ENCODE measurements around the gene PLCD1. TPM values are rescaled to one million over a fixed set of nuclear protein-coding genes. Genes with fewer than 3 reads are reported as not detected.

PLCD1 gene
- total RNA-seq, 1 experiment from 2014 or later, result 7.9 TPM

- peaks cover 31% of the 10 kb centered on the region for H3K4me1 Mint-ChIP-seq (ENCODE audit: low read depth, unreplicated experiment)
- BruUV-seq (replicated peaks), result no TSS peak
- intact Hi-C loops (cut with micrococcal nuclease; ENCODE audit: unreplicated experiment), result loop anchor here (1.0 kb wide), 3 partner anchors 30 to 149 kb away; no protein-coding TSS in a partner anchor
- Histone ChIP-seq H3K36me3 (ENCODE audit: control insufficient read depth, insufficient read depth, low read length) (peaks cover 9% of the 10 kb centered on the region), H3K4me1 (peaks cover 26% of the 10 kb centered on the region), H3K27me3 (replicated peaks; ENCODE audit: control insufficient read depth, insufficient read depth, low read length) (no peaks in the 10 kb centered on the region), H3K9me3 (no peaks in the 10 kb centered on the region), H3K4me3 (ENCODE audit: low read depth, low read length) (no peak overlapping the region)
- ChIA-PET CTCF (interaction anchor here (0.6 to 2.7 kb wide), 8 partner anchors 11 to 458 kb away, joined by 3 to 44 read pairs (median 4); partner anchors contain the start of gene DLEC1), POLR2A (interaction anchor here (0.6 to 1.4 kb wide), 4 partner anchors 12 to 133 kb away, joined by 3 to 8 read pairs (median 3); partner anchors contain the start of gene ACAA1)
- H3K4me3 Mint-ChIP-seq (ENCODE audit: unreplicated experiment), result peak overlapping the region; percentile 26
- no peak for TF ChIP-seq CTCF (IDR thresholded peaks at IDR 0.05; ENCODE audit: insufficient read depth in 1 of 2, low read depth in 1 of 2, low read length in 1 of 2, severe bottlenecking in 1 of 2, unreplicated experiment in 1 of 2)
- H3K9me3 Mint-ChIP-seq (ENCODE audit: unreplicated experiment), result no peaks in the 10 kb centered on the region
- H3K27me3 Mint-ChIP-seq (ENCODE audit: insufficient read depth, unreplicated experiment), result no peaks in the 10 kb centered on the region
- H3K27ac Mint-ChIP-seq (ENCODE audit: unreplicated experiment), result peak overlapping the region; percentile 23
- H3K36me3 Mint-ChIP-seq (ENCODE audit: insufficient read depth, unreplicated experiment), result peaks cover 15% of the 10 kb centered on the region
- DNase-seq, result no peak
Observed at GRCh38 chr3:38003817-38004414, 25.5 kb downstream of the PLCD1 start.

- Mint-ChIP-seq H3K9me3 (ENCODE audit: unreplicated experiment) (no peaks in the 10 kb centered on the region), H3K27me3 (ENCODE audit: insufficient read depth, unreplicated experiment) (no peaks in the 10 kb centered on the region), H3K4me1 (ENCODE audit: low read depth, unreplicated experiment) (peaks cover 34% of the 10 kb centered on the region), H3K4me3 (ENCODE audit: unreplicated experiment) (no peak overlapping the region), H3K27ac (ENCODE audit: unreplicated experiment) (peak overlapping the region; percentile 23), H3K36me3 (ENCODE audit: insufficient read depth, unreplicated experiment) (peaks cover 17% of the 10 kb centered on the region)
- no peaks in the 10 kb centered on the region for H3K9me3 ChIP-seq
- no peaks in the 10 kb centered on the region for H3K27me3 ChIP-seq (replicated peaks; ENCODE audit: control insufficient read depth, insufficient read depth, low read length)
- H3K4me3 ChIP-seq (ENCODE audit: low read depth, low read length), result no peak overlapping the region
- intact Hi-C loops (cut with micrococcal nuclease; ENCODE audit: unreplicated experiment), result loop anchor here (1.0 kb wide), 2 partner anchors 29 to 148 kb away; no protein-coding TSS in a partner anchor
- no TSS peak for BruUV-seq (replicated peaks)
- H3K4me1 ChIP-seq, result peaks cover 26% of the 10 kb centered on the region
- peak; percentile 88 to 89 for TF ChIP-seq CTCF (IDR thresholded peaks at IDR 0.05; ENCODE audit: insufficient read depth in 1 of 2, low read depth in 1 of 2, low read length in 1 of 2, severe bottlenecking in 1 of 2, unreplicated experiment in 1 of 2)
- CTCF ChIA-PET, result interaction anchor here (0.6 to 2.7 kb wide), 8 partner anchors 10 to 459 kb away, joined by 3 to 44 read pairs (median 4); partner anchors contain the start of gene DLEC1
- POLR2A ChIA-PET, result interaction anchor here (1.2 to 1.4 kb wide), 2 partner anchors 11 to 28 kb away, joined by 3 read pairs; no protein-coding TSS in a partner anchor
- DNase-seq, result peak; percentile 74 to 81
- H3K36me3 ChIP-seq (ENCODE audit: control insufficient read depth, insufficient read depth, low read length), result peaks cover 9% of the 10 kb centered on the region
Observed at GRCh38 chr3:38003371-38003816, 26.0 kb downstream of the PLCD1 start.

GRCh38 chr3:38002940-38003339 is 26.5 kb downstream of the PLCD1 start:
- H3K4me1 ChIP-seq, result peaks cover 30% of the 10 kb centered on the region
- POLR2A ChIA-PET, result interaction anchor here (1.2 to 1.4 kb wide), 2 partner anchors 11 to 28 kb away, joined by 3 read pairs; no protein-coding TSS in a partner anchor
- CTCF ChIA-PET, result interaction anchor here (1.0 to 2.7 kb wide), 3 partner anchors 29 to 139 kb away, joined by 3 to 44 read pairs (median 10); partner anchors contain the start of gene DLEC1
- H3K9me3 Mint-ChIP-seq (ENCODE audit: unreplicated experiment), result no peaks in the 10 kb centered on the region
- no TSS peak for BruUV-seq (replicated peaks)
- H3K27ac Mint-ChIP-seq (ENCODE audit: unreplicated experiment), result no peak overlapping the region
- peaks cover 8% of the 10 kb centered on the region for H3K36me3 ChIP-seq (ENCODE audit: control insufficient read depth, insufficient read depth, low read length)
- intact Hi-C loops (cut with micrococcal nuclease; ENCODE audit: unreplicated experiment), result loop anchor here (1.0 kb wide), 2 partner anchors 29 to 148 kb away; no protein-coding TSS in a partner anchor
- H3K27me3 ChIP-seq (replicated peaks; ENCODE audit: control insufficient read depth, insufficient read depth, low read length), result no peaks in the 10 kb centered on the region
- H3K36me3 Mint-ChIP-seq (ENCODE audit: insufficient read depth, unreplicated experiment), result peaks cover 17% of the 10 kb centered on the region
- peaks cover 39% of the 10 kb centered on the region for H3K4me1 Mint-ChIP-seq (ENCODE audit: low read depth, unreplicated experiment)
- DNase-seq, result peak in 1 of 2 experiments; percentile 22
- H3K4me3 ChIP-seq (ENCODE audit: low read depth, low read length), result no peak overlapping the region
- no peak for TF ChIP-seq CTCF (IDR thresholded peaks at IDR 0.05; ENCODE audit: insufficient read depth in 1 of 2, low read depth in 1 of 2, low read length in 1 of 2, severe bottlenecking in 1 of 2, unreplicated experiment in 1 of 2)
- no peaks in the 10 kb centered on the region for H3K9me3 ChIP-seq
- H3K27me3 Mint-ChIP-seq (ENCODE audit: insufficient read depth, unreplicated experiment), result no peaks in the 10 kb centered on the region
- no peak overlapping the region for H3K4me3 Mint-ChIP-seq (ENCODE audit: unreplicated experiment)
